HG02610 (cell line): ENCODE results near the gene MLYCD.

Source experiments
- ATAC-seq: cut with Tn5 transposase; IDR thresholded peaks from one replicate; pipeline ENCODE4 v1.9.1; 2021; ENCODE audit warnings: mild to moderate bottlenecking, moderate library complexity; ENCODE audit not compliant: unreplicated experiment

Gene MLYCD

GRCh38 chr16:83899272-83899897 lies 470 bp downstream of the MLYCD start:
- ATAC-seq: peak; percentile 46

GRCh38 chr16:83899978-83900377 lies 1.1 kb downstream of the MLYCD start:
- no peak for ATAC-seq

- ATAC-seq: no peak
Measured at GRCh38 chr16:83900571-83900970, 1.7 kb downstream of the MLYCD start.

- ATAC-seq: no peak
Measured at GRCh38 chr16:83901101-83901500, 2.2 kb downstream of the MLYCD start.

- no peak for ATAC-seq
Measured at GRCh38 chr16:83903751-83904150, 4.8 kb downstream of the MLYCD start.

GRCh38 chr16:83906683-83907082 lies 7.8 kb downstream of the MLYCD start:
- no peak for ATAC-seq

- ATAC-seq: no peak
Measured at GRCh38 chr16:83907111-83907510, 8.2 kb downstream of the MLYCD start.

GRCh38 chr16:83907631-83908250 lies 8.8 kb downstream of the MLYCD start:
- ATAC-seq: no peak

- ATAC-seq: no peak
Measured at GRCh38 chr16:83908798-83909197, 9.9 kb downstream of the MLYCD start.

- no peak for ATAC-seq
Measured at GRCh38 chr16:83911290-83911689, 12.4 kb downstream of the MLYCD start.

GRCh38 chr16:83912519-83913244 lies 13.8 kb downstream of the MLYCD start:
- no peak for ATAC-seq

GRCh38 chr16:83913245-83913633 lies 14.3 kb downstream of the MLYCD start:
- no peak for ATAC-seq

- no peak for ATAC-seq
Measured at GRCh38 chr16:83914091-83914710, 15.3 kb downstream of the MLYCD start.

- no peak for ATAC-seq
Measured at GRCh38 chr16:83915081-83915480, 16.2 kb downstream of the MLYCD start.

- ATAC-seq: no peak
Measured at GRCh38 chr16:83915491-83915890, 16.6 kb downstream of the MLYCD start.

- no peak for ATAC-seq
Measured at GRCh38 chr16:83917152-83918120, 18.5 kb downstream of the MLYCD start.

GRCh38 chr16:83920894-83921491 lies 22.1 kb downstream of the MLYCD start:
- no peak for ATAC-seq

- no peak for ATAC-seq
Measured at GRCh38 chr16:83923581-83924365, 24.9 kb downstream of the MLYCD start.

- no peak for ATAC-seq
Measured at GRCh38 chr16:83924686-83925085, 25.8 kb downstream of the MLYCD start.
